ENCODE data around the gene NME3. TPM values are rescaled to one million over a fixed set of nuclear protein-coding genes. Genes with fewer than 3 reads are reported as not detected.
A peak's percentile ranks its signal among the peaks of the same experiment; 100 is the strongest.

Gene NME3
- total and polyA plus RNA-seq, 3 experiments from 2014 or later = 33.5 to 71.4 (median 36.5) TPM

DNA sequence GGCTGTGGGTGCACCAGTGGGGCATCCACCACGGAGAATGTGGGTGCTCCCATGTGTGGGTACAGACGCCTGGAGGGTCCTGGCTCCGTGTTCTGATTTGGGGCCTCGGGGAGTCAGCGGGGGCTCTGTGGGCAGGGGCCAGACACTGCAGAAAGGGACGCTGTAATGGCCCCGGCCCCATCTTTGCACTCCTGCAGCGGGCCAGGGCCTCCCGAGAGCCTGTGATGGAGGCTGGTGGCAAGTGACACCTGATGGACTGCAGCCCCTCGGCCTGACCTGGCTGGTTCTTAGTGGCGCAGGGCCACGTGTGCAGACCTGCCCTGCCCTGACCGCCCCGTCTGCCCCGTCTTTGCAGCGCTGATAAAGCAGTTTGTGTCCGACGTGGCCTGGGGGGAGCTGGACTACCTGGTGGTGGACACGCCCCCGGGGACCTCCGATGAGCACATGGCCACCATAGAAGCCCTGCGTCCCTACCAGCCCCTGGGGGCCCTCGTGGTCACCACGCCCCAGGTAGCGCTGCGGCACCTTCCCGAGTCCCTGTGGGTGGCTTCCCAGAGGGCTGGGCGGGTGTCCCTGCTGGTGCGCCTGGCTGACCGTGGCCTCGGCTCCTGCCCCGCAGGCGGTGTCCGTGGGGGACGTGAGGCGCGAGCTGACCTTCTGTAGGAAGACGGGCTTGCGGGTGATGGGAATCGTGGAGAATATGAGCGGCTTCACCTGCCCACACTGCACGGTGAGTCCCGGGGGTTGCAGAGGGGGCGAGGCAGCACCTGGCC lies 16.2 kb upstream of the NME3 start:
- Mint-ChIP-seq H3K27ac (no peak overlapping the region), H3K9me3 (no peaks in the 10 kb centered on the region), H3K4me3 (no peak overlapping the region), H3K27me3 (peaks cover 0 to 2% of the 10 kb centered on the region in 2 donors), H3K4me1 (peaks cover 16 to 37% (median 16%) of the 10 kb centered on the region in 3 donors), H3K36me3 (peaks cover 0 to 40% (median 3%) of the 10 kb centered on the region in 3 donors)
- peaks cover 18% of the 10 kb centered on the region for H3K4me1 ChIP-seq (ENCODE audit: insufficient read depth, low read length)
- DNase-seq = no peak
- no peaks in the 10 kb centered on the region for H3K9me3 ChIP-seq (ENCODE audit: low read length)
- H3K27me3 ChIP-seq (ENCODE audit: insufficient read depth, low read length, poor library complexity, severe bottlenecking) = no peaks in the 10 kb centered on the region
- CTCF ChIA-PET = no interaction called here
- no peak overlapping the region for H3K27ac ChIP-seq (ENCODE audit: low read depth, low read length)
- H3K36me3 ChIP-seq (ENCODE audit: insufficient read depth, low read length) = peaks cover 9% of the 10 kb centered on the region
- POLR2A ChIA-PET = no interaction called here
- no peak overlapping the region for H3K4me3 ChIP-seq (ENCODE audit: low read length)

- Mint-ChIP-seq H3K9me3 (no peaks in the 10 kb centered on the region), H3K36me3 (peaks cover 0 to 42% (median 3%) of the 10 kb centered on the region in 3 donors), H3K27me3 (peaks cover 0 to 2% of the 10 kb centered on the region in 2 donors), H3K4me3 (no peak overlapping the region), H3K27ac (no peak overlapping the region), H3K4me1 (peaks cover 16 to 38% (median 16%) of the 10 kb centered on the region in 3 donors)
- POLR2A ChIA-PET = no interaction called here
- H3K4me3 ChIP-seq (ENCODE audit: low read length) = no peak overlapping the region
- no peaks in the 10 kb centered on the region for H3K9me3 ChIP-seq (ENCODE audit: low read length)
- DNase-seq = no peak
- H3K4me1 ChIP-seq (ENCODE audit: insufficient read depth, low read length) = peaks cover 18% of the 10 kb centered on the region
- H3K27me3 ChIP-seq (ENCODE audit: insufficient read depth, low read length, poor library complexity, severe bottlenecking) = no peaks in the 10 kb centered on the region
- H3K36me3 ChIP-seq (ENCODE audit: insufficient read depth, low read length) = peaks cover 9% of the 10 kb centered on the region
- CTCF ChIA-PET = no interaction called here
- H3K27ac ChIP-seq (ENCODE audit: low read depth, low read length) = no peak overlapping the region
Observed at GRCh38 chr16:1787056-1787321, 15.6 kb upstream of the NME3 start.

- Histone ChIP-seq H3K36me3 (ENCODE audit: insufficient read depth, low read length) (peaks cover 9% of the 10 kb centered on the region), H3K27ac (ENCODE audit: low read depth, low read length) (no peak overlapping the region), H3K27me3 (ENCODE audit: insufficient read depth, low read length, poor library complexity, severe bottlenecking) (no peaks in the 10 kb centered on the region), H3K9me3 (ENCODE audit: low read length) (no peaks in the 10 kb centered on the region), H3K4me1 (ENCODE audit: insufficient read depth, low read length) (peaks cover 23% of the 10 kb centered on the region), H3K4me3 (ENCODE audit: low read length) (no peak overlapping the region)
- H3K9me3 Mint-ChIP-seq = no peaks in the 10 kb centered on the region
- ChIA-PET POLR2A (no interaction called here), CTCF (no interaction called here)
- H3K36me3 Mint-ChIP-seq = peaks cover 0 to 46% (median 3%) of the 10 kb centered on the region in 3 donors
- no peak overlapping the region for H3K4me3 Mint-ChIP-seq
- H3K27me3 Mint-ChIP-seq = peaks cover 0 to 2% of the 10 kb centered on the region in 2 donors
- no peak for DNase-seq
- H3K27ac Mint-ChIP-seq = no peak overlapping the region
- peaks cover 20 to 43% (median 21%) of the 10 kb centered on the region in 3 donors for H3K4me1 Mint-ChIP-seq
Observed at GRCh38 chr16:1786242-1787055, 15.1 kb upstream of the NME3 start.

DNA sequence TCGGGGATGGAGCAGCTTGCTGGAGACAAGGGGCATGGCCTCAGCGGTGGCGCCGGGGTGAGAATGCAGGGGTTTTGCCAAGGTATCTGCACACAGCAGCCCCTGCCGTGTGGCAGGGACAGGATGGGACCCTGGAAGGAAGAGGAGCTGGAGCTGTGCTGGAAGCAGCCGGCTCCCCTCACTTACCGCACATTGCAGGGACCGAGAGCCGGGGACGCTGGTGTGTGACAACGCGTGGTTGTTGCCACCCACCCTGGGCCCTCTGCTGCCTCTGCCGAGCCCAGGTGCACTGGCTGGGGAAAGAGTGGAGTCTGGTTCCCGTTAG lies 14.5 kb upstream of the NME3 start:
- H3K9me3 ChIP-seq (ENCODE audit: low read length) = no peaks in the 10 kb centered on the region
- peaks cover 0 to 46% (median 3%) of the 10 kb centered on the region in 3 donors for H3K36me3 Mint-ChIP-seq
- no peak overlapping the region for H3K4me3 ChIP-seq (ENCODE audit: low read length)
- CTCF ChIA-PET = no interaction called here
- DNase-seq = no peak
- POLR2A ChIA-PET = no interaction called here
- H3K4me1 ChIP-seq (ENCODE audit: insufficient read depth, low read length) = peaks cover 29% of the 10 kb centered on the region
- H3K27me3 ChIP-seq (ENCODE audit: insufficient read depth, low read length, poor library complexity, severe bottlenecking) = no peaks in the 10 kb centered on the region
- H3K9me3 Mint-ChIP-seq = no peaks in the 10 kb centered on the region
- H3K36me3 ChIP-seq (ENCODE audit: insufficient read depth, low read length) = peaks cover 9% of the 10 kb centered on the region
- H3K27ac Mint-ChIP-seq = no peak overlapping the region
- no peak overlapping the region for H3K4me3 Mint-ChIP-seq
- no peak overlapping the region for H3K27ac ChIP-seq (ENCODE audit: low read depth, low read length)
- peaks cover 20 to 49% (median 26%) of the 10 kb centered on the region in 3 donors for H3K4me1 Mint-ChIP-seq
- peaks cover 0 to 2% of the 10 kb centered on the region in 2 donors for H3K27me3 Mint-ChIP-seq

GRCh38 chr16:1784977-1785845 lies 13.9 kb upstream of the NME3 start:
- Histone ChIP-seq H3K27ac (ENCODE audit: low read depth, low read length) (no peak overlapping the region), H3K4me1 (ENCODE audit: insufficient read depth, low read length) (peaks cover 35% of the 10 kb centered on the region), H3K4me3 (ENCODE audit: low read length) (no peak overlapping the region), H3K27me3 (ENCODE audit: insufficient read depth, low read length, poor library complexity, severe bottlenecking) (no peaks in the 10 kb centered on the region), H3K36me3 (ENCODE audit: insufficient read depth, low read length) (peaks cover 9% of the 10 kb centered on the region), H3K9me3 (ENCODE audit: low read length) (no peaks in the 10 kb centered on the region)
- POLR2A ChIA-PET = no interaction called here
- peak overlapping the region in 6 of 7 donors; percentile 43 to 84 (median 66) for H3K4me3 Mint-ChIP-seq
- H3K27me3 Mint-ChIP-seq = peaks cover 0 to 2% of the 10 kb centered on the region in 2 donors
- DNase-seq = no peak
- H3K9me3 Mint-ChIP-seq = no peaks in the 10 kb centered on the region
- CTCF ChIA-PET = interaction anchor here (1.6 to 3.5 kb wide), 2 partner anchors 12 to 29 kb away, joined by 3 to 24 read pairs; partner anchors contain the start of genes EME2 and MRPS34
- peaks cover 20 to 52% (median 26%) of the 10 kb centered on the region in 3 donors for H3K4me1 Mint-ChIP-seq
- peaks cover 0 to 47% (median 3%) of the 10 kb centered on the region in 3 donors for H3K36me3 Mint-ChIP-seq
- H3K27ac Mint-ChIP-seq = peak overlapping the region in 2 of 8 donors; percentile 43 to 81

GRCh38 chr16:1782408-1783264 lies 11.3 kb upstream of the NME3 start, which contains the start of the genes NUBP2 and SPSB3:
Gene NUBP2, plus strand, starts transcription at chr16:1782960. Its CDS starts 61 bp downstream, at chr16:1783021.
Gene SPSB3, minus strand, starts transcription at chr16:1782571. Its CDS starts 1,088 bp downstream, at chr16:1781483.
- Histone ChIP-seq H3K36me3 (ENCODE audit: insufficient read depth, low read length) (peaks cover 9% of the 10 kb centered on the region), H3K4me3 (ENCODE audit: low read length) (peak within 1 kb of the TSS; percentile 82), H3K27me3 (ENCODE audit: insufficient read depth, low read length, poor library complexity, severe bottlenecking) (no peaks in the 10 kb centered on the region), H3K9me3 (ENCODE audit: low read length) (no peaks in the 10 kb centered on the region), H3K4me1 (ENCODE audit: insufficient read depth, low read length) (peaks cover 35% of the 10 kb centered on the region), H3K27ac (ENCODE audit: low read depth, low read length) (peak within 1 kb of the TSS; percentile 86)
- Mint-ChIP-seq H3K9me3 (no peaks in the 10 kb centered on the region), H3K27ac (peak within 1 kb of the TSS; percentile 87 to 97 (median 92)), H3K36me3 (peaks cover 0 to 46% (median 0%) of the 10 kb centered on the region in 3 donors), H3K4me1 (peaks cover 18 to 53% (median 26%) of the 10 kb centered on the region in 3 donors), H3K27me3 (peaks cover 0 to 2% of the 10 kb centered on the region in 2 donors), H3K4me3 (peak within 1 kb of the TSS; percentile 89 to 96 (median 92))
- peak; percentile 98 to 99 (median 98) for DNase-seq
- CTCF ChIA-PET = interaction anchor here (0.8 to 3.5 kb wide), 12 partner anchors 9 to 362 kb away, joined by 3 to 24 read pairs (median 4); partner anchors contain the start of genes EME2, FAHD1, HAGH and MAPK8IP3
- POLR2A ChIA-PET = interaction anchor here (0.5 to 3.1 kb wide), 19 partner anchors 9 to 432 kb away, joined by 3 to 52 read pairs (median 7); partner anchors contain the start of genes EME2, FAHD1, HAGH and JPT2
